B cell (primary cell): ENCODE data around the gene METTL21A. TPM values are rescaled to one million over a fixed set of nuclear protein-coding genes. Genes with fewer than 3 reads are reported as not detected.

Source experiments
- ATAC-seq: fragments of 200-7000 bp; cut with Tn5 transposase; one replicate; pipeline ENCODE4 v1.10.0; 2021; ENCODE audit warnings: low read depth, mild to moderate bottlenecking, moderate number of reproducible peaks, moderate library complexity
- CTCF ChIA-PET: fragments of 350-600 bp; sonication (Branson Sonifier 250); formaldehyde crosslinking; loops from one replicate; lab custom pipeline; 2021; ENCODE audit warnings: antibody characterized with exemption, inconsistent platforms; lab: Charles Lee
- POLR2A ChIA-PET: fragments of 350-600 bp; sonication (Branson Sonifier 250); formaldehyde crosslinking; loops from one replicate; lab custom pipeline; 2021; ENCODE audit warnings: antibody characterized with exemption; lab: Charles Lee
- DNase-seq: peaks from one replicate; pipeline ENCODE4 v3.0.0; 2013
- H2AFZ ChIP-seq: 2 replicates; pipeline ENCODE4 v1.6.1; 2012; ENCODE audit warnings: mild to moderate bottlenecking, low read depth, low read length; ENCODE audit not compliant: insufficient read depth, poor library complexity, severe bottlenecking
- H3K27ac ChIP-seq, 2 donors: 1 replicate in 1 of 2; 2 replicates in 1 of 2; pipeline ENCODE4 v1.5.1; 2012 to 2013; ENCODE audit warnings: low read length in 2 of 2, mild to moderate bottlenecking in 2 of 2, moderate library complexity in 1 of 2
- H3K27me3 ChIP-seq, 4 experiments: fragments of 200-600 bp in 1 of 4; sonication (generic) in 1 of 4; replicated peaks in 1 of 4; 1 replicate in 2 of 4; 2 replicates in 2 of 4; pipeline versions ENCODE4 v1.6.1 to v1.7.0; 2013 to 2016; ENCODE audit warnings: low read length in 3 of 4, mild to moderate bottlenecking in 2 of 4, mixed read lengths in 1 of 4, moderate library complexity in 1 of 4; ENCODE audit not compliant: insufficient read depth in 4 of 4, control insufficient read depth in 3 of 4; ENCODE audit errors: control extremely low read depth in 1 of 4
- H3K36me3 ChIP-seq, 2 experiments: replicated peaks in 1 of 2; 1 replicate in 1 of 2; 2 replicates in 1 of 2; pipeline versions ENCODE4 v1.6.1 to v1.7.1; 2013; ENCODE audit warnings: low read length in 1 of 2; ENCODE audit not compliant: insufficient read depth in 2 of 2, control insufficient read depth in 1 of 2; ENCODE audit errors: control extremely low read depth in 1 of 2, extremely low read depth in 1 of 2
- H3K4me1 ChIP-seq, 2 donors: fragments of 200-600 bp in 1 of 2; sonication (generic) in 1 of 2; 1 replicate in 1 of 2; 2 replicates in 1 of 2; pipeline versions ENCODE4 v1.5.1 to v1.6.1; 2013 to 2017; ENCODE audit warnings: low read length in 2 of 2; ENCODE audit not compliant: control insufficient read depth in 2 of 2, insufficient read depth in 2 of 2
- H3K4me2 ChIP-seq: replicated peaks from 2 replicates; pipeline ENCODE3; 2012; ENCODE audit warnings: mild to moderate bottlenecking, low read depth, low read length; ENCODE audit not compliant: poor library complexity, severe bottlenecking
- H3K4me3 ChIP-seq, 5 experiments: fragments of 200-600 bp in 1 of 5; sonication (generic) in 1 of 5; 1 replicate in 3 of 5; 2 replicates in 2 of 5; pipeline versions ENCODE4 v1.5.1 to v1.7.0; 2011 to 2016; ENCODE audit warnings: low read length in 4 of 5, mild to moderate bottlenecking in 4 of 5, low read depth in 2 of 5, control low read depth in 1 of 5, moderate library complexity in 1 of 5; ENCODE audit not compliant: insufficient read depth in 1 of 5; ENCODE audit errors: control extremely low read depth in 1 of 5, extremely low read depth in 1 of 5
- H3K79me2 ChIP-seq: fragments of 200-600 bp; sonication (generic); one replicate; pipeline ENCODE4 v1.6.0; 2016; ENCODE audit warnings: low read length; ENCODE audit not compliant: control insufficient read depth, insufficient read depth
- H3K9ac ChIP-seq: fragments of 200-600 bp; sonication (generic); 2 replicates; pipeline ENCODE4 v1.6.1; 2017; ENCODE audit warnings: mild to moderate bottlenecking, low read length, moderate library complexity
- H3K9me3 ChIP-seq, 3 donors: one replicate each; pipeline versions ENCODE4 v1.6.1 to v1.7.1; 2013; ENCODE audit warnings: low read length in 2 of 3; ENCODE audit not compliant: control insufficient read depth in 2 of 3, insufficient read depth in 1 of 3; ENCODE audit errors: control extremely low read depth in 1 of 3
- H4K20me1 ChIP-seq: 2 replicates; pipeline ENCODE4 v1.6.0; 2012; ENCODE audit warnings: mild to moderate bottlenecking, low read length; ENCODE audit not compliant: insufficient read depth, control insufficient read depth, poor library complexity, severe bottlenecking
- H3K27ac Mint-ChIP-seq: one replicate; pipeline ENCODE4 v1.8.0; 2021; ENCODE audit warnings: mixed read lengths
- H3K27me3 Mint-ChIP-seq: one replicate; pipeline ENCODE4 v1.8.0; 2021; ENCODE audit warnings: mixed read lengths
- H3K4me1 Mint-ChIP-seq: one replicate; pipeline ENCODE4 v1.8.0; 2021; ENCODE audit warnings: mixed read lengths
- H3K4me3 Mint-ChIP-seq: one replicate; pipeline ENCODE4 v1.8.0; 2021; ENCODE audit warnings: mixed read lengths
- H3K9me3 Mint-ChIP-seq: one replicate; pipeline ENCODE4 v1.8.0; 2022; ENCODE audit warnings: mixed read lengths; ENCODE audit not compliant: insufficient read depth
- CTCF ChIP-seq: fragments of 200-600 bp; IDR thresholded peaks from one replicate; pipeline ENCODE4 v1.8.0; 2022; ENCODE audit warnings: antibody characterized with exemption, mild to moderate bottlenecking
- EZH2 ChIP-seq: IDR thresholded peaks from 2 replicates; pipeline ENCODE4 v1.6.1; 2012; ENCODE audit warnings: borderline replicate concordance, low read depth, mild to moderate bottlenecking, moderate library complexity, low read length; ENCODE audit not compliant: insufficient read depth, poor library complexity, severe bottlenecking
- WGBS: methylation state at CpG from one replicate; pipeline ENCODE4 v1.1.5; 2013; ENCODE audit warnings: missing lambda C conversion rate; ENCODE audit not compliant: insufficient coverage; 5-methylcytosine and 5-hydroxymethylcytosine counted together
- intact Hi-C: fragments of 100-400 bp; cut with micrococcal nuclease; formaldehyde crosslinking; loops from one replicate; pipeline ENCODE4 v1.10.0; 2022
- polyA plus RNA-seq: library from polyadenylated mRNA; depleted of rRNA; stranded (reverse); fragments of >200 nt; gene quantifications from 2 replicates; pipeline ENCODE4 v1.2.3, GENCODE V29; 2012
- total RNA-seq, 2 donors: library from RNA; stranded (reverse); fragments of 120-200 nt in 1 of 2; gene quantifications; 1 replicate in 1 of 2; 2 replicates in 1 of 2; pipeline versions ENCODE4 v1.2.3 to v1.2.4, GENCODE V29; 2013 to 2022

Gene METTL21A
- total and polyA plus RNA-seq, 2 donors (not counting 1 experiment from before 2014, with no cell fraction given): 30.7 to 33.1 TPM

- Histone ChIP-seq H3K4me1 (peaks cover 33 to 35% of the 10 kb centered on the region in 2 donors), H3K79me2 (peaks cover 67% of the 10 kb centered on the region), H3K36me3 (peaks cover 5 to 64% of the 10 kb centered on the region in 2 experiments), H3K27me3 (no peaks in the 10 kb centered on the region), H2AFZ (no peak overlapping the region), H3K27ac (peak overlapping the region in 1 of 2 donors; percentile 65), H4K20me1 (peaks cover 16% of the 10 kb centered on the region), H3K9me3 (no peaks in the 10 kb centered on the region), H3K4me2 (no peak overlapping the region), H3K9ac (no peak overlapping the region), H3K4me3 (no peak overlapping the region)
- TF ChIP-seq CTCF (no peak), EZH2 (no peak)
- H3K4me1 Mint-ChIP-seq: peaks cover 42% of the 10 kb centered on the region
- ATAC-seq (no peak), DNase-seq (no peak)
- H3K27me3 Mint-ChIP-seq: no peaks in the 10 kb centered on the region
- H3K27ac Mint-ChIP-seq: peak overlapping the region; percentile 23
- no peaks in the 10 kb centered on the region for H3K9me3 Mint-ChIP-seq
- 98% methylated on average over 4 of the region's 6 CpGs for WGBS
- CTCF ChIA-PET: no interaction called here
- intact Hi-C loops: no loop called here
- H3K4me3 Mint-ChIP-seq: no peak overlapping the region
- POLR2A ChIA-PET: interaction anchor here (0.6 kb wide), 2 partner anchors 52 to 87 kb away, joined by 3 to 6 read pairs; partner anchors contain the start of gene CREB1
Observed at GRCh38 chr2:207617011-207617671, 8.1 kb downstream of the METTL21A start.

GRCh38 chr2:207616185-207616584 is 9.0 kb downstream of the METTL21A start:
- H4K20me1 ChIP-seq: peaks cover 16% of the 10 kb centered on the region
- no peak for TF ChIP-seq EZH2
- TF ChIP-seq CTCF: no peak
- no peaks in the 10 kb centered on the region for H3K9me3 ChIP-seq
- intact Hi-C loops: no loop called here
- H3K4me2 ChIP-seq: no peak overlapping the region
- H3K79me2 ChIP-seq: peaks cover 59% of the 10 kb centered on the region
- peaks cover 5 to 54% of the 10 kb centered on the region in 2 experiments for H3K36me3 ChIP-seq
- H2AFZ ChIP-seq: no peak overlapping the region
- WGBS: 100% methylated on average over 3 of the region's 4 CpGs
- POLR2A ChIA-PET: interaction anchor here (0.6 kb wide), 1 partner anchor 76 kb away, joined by 4 read pairs; no protein-coding TSS in a partner anchor
- peaks cover 23 to 25% of the 10 kb centered on the region in 2 donors for H3K4me1 ChIP-seq
- H3K27me3 ChIP-seq: no peaks in the 10 kb centered on the region
- H3K27ac ChIP-seq: no peak overlapping the region
- no peak overlapping the region for H3K4me3 Mint-ChIP-seq
- CTCF ChIA-PET: interaction anchor here (0.7 kb wide), 1 partner anchor 1520 kb away, joined by 3 read pairs; no protein-coding TSS in a partner anchor
- no peak overlapping the region for H3K9ac ChIP-seq
- H3K4me1 Mint-ChIP-seq: peaks cover 34% of the 10 kb centered on the region
- H3K27me3 Mint-ChIP-seq: no peaks in the 10 kb centered on the region
- no peaks in the 10 kb centered on the region for H3K9me3 Mint-ChIP-seq
- ATAC-seq: no peak
- no peak overlapping the region for H3K4me3 ChIP-seq
- no peak overlapping the region for H3K27ac Mint-ChIP-seq
- DNase-seq: no peak
